ENCODE data around the gene ZNF540. TPM values are rescaled to one million over a fixed set of nuclear protein-coding genes. Genes with fewer than 3 reads are reported as not detected.
A peak's percentile ranks its signal among the peaks of the same experiment; 100 is the strongest.

ZNF540 gene
- total and polyA plus RNA-seq, 9 of the 15 experiments (the other 6 are each of a cell fraction or from before 2014, with no cell fraction given) = 0.20 to 0.95 (median 0.44) TPM

- ATAC-seq (no peak), DNase-seq (ENCODE audit: extremely low read depth in 1 of 4, low spot score in 3 of 4) (peak in 2 of 4 experiments; percentile 6 to 11), FAIRE-seq (no peak)
- peaks cover 3 to 15% of the 10 kb centered on the region in 2 experiments; a peak in 2 of 5 replicates for H3K4me1 ChIP-seq (replicated peaks in 1 of 2; ENCODE audit: control insufficient read depth in 2 of 2, insufficient read depth in 2 of 2, low read length in 2 of 2)
- in situ Hi-C loops (cut with MboI) = no loop called here
- POLR2A ChIA-PET = no interaction called here
- no peaks in the 10 kb centered on the region for H3K36me3 ChIP-seq (ENCODE audit: control insufficient read depth, insufficient read depth, low read length)
- H3K4me2 ChIP-seq (ENCODE audit: insufficient read depth, low read length) = peak overlapping the region; percentile 91
- 1% methylated on average over 5 of the region's 5 CpGs for WGBS (ENCODE audit: insufficient coverage, low coverage, missing lambda C conversion rate)
- H3K9me1 ChIP-seq (ENCODE audit: control insufficient read depth, insufficient read depth, low read length) = no peaks in the 10 kb centered on the region
- intact Hi-C loops (cut with micrococcal nuclease) = no loop called here
- H3K79me2 ChIP-seq (ENCODE audit: control insufficient read depth, insufficient read depth, low read length) = peaks cover 26% of the 10 kb centered on the region
- peak overlapping the region; percentile 82; the same call in 2 of the 3 replicates for H3K27ac ChIP-seq (ENCODE audit: extremely low read depth, low read depth, low read length)
- CTCF ChIA-PET (ENCODE audit: low intra/inter-chr PET ratio) = no interaction called here
- TSS peak; percentile 64 for BruUV-seq (replicated peaks)
- H3K9ac ChIP-seq (ENCODE audit: insufficient read depth in 1 of 2, low read depth in 2 of 2, low read length in 2 of 2) = peak overlapping the region in 1 of 2 experiments; percentile 72; a peak in 2 of 4 replicates
- H3K4me3 ChIP-seq = peak overlapping the region; percentile 75
- H3K27me3 ChIP-seq (ENCODE audit: control insufficient read depth in 2 of 2, insufficient read depth in 2 of 2, low read length in 2 of 2) = no peaks in the 10 kb centered on the region
- peak overlapping the region; percentile 98 for H2AFZ ChIP-seq (ENCODE audit: low read depth, low read length)
- no peaks in the 10 kb centered on the region for H4K20me1 ChIP-seq (replicated peaks; ENCODE audit: control insufficient read depth, insufficient read depth, low read length)
- no peaks in the 10 kb centered on the region; the same call in 1 of the 2 replicates for H3K9me3 ChIP-seq (replicated peaks; ENCODE audit: control insufficient read depth, insufficient read depth, low read depth, low read length)
- TF ChIP-seq MAX (CRISPR knock-in tag; IDR thresholded peaks at IDR 0.05) = no peak
- TF ChIP-seq KDM1A (IDR thresholded peaks at IDR 0.05) = peak; percentile 81 to 84
- no peak for TF ChIP-seq ZNF785 (CRISPR knock-in tag; IDR thresholded peaks at IDR 0.05)
- TF ChIP-seq ESRRA (IDR thresholded peaks at IDR 0.05; ENCODE audit: borderline replicate concordance, low read depth) = no peak
- no peak for TF ChIP-seq SPI1 (IDR thresholded peaks at IDR 0.05; ENCODE audit: borderline replicate concordance, low read depth, low read length)
- TF ChIP-seq SMAD4 (CRISPR knock-in tag; conservative IDR thresholded peaks at IDR 0.05) = no peak
- no peak for TF ChIP-seq ZNF75A (CRISPR knock-in tag; IDR thresholded peaks at IDR 0.05)
- TF ChIP-seq CREB1 (IDR thresholded peaks at IDR 0.05) = no peak
- no peak for TF ChIP-seq CREB1 (CRISPR knock-in tag; IDR thresholded peaks at IDR 0.05)
- 0 out of 4 replicates have a peak, but pooled peaks of 1 of the 2 experiments have one; percentile 17 for TF ChIP-seq HDAC1 (IDR thresholded peaks at IDR 0.05)
- no peak for TF ChIP-seq KLF1 (tag; IDR thresholded peaks at IDR 0.05)
- no peak for TF ChIP-seq MBD2 (IDR thresholded peaks at IDR 0.05; ENCODE audit: borderline replicate concordance, low read depth)
- TF ChIP-seq HNRNPH1 (optimal IDR thresholded peaks at IDR 0.05; ENCODE audit: low read depth, low read length) = no peak
- no peak for TF ChIP-seq NRF1 (conservative IDR thresholded peaks at IDR 0.05 in 1 of 2, IDR thresholded peaks at IDR 0.05 in 1 of 2)
- no peak for TF ChIP-seq XRCC3 (IDR thresholded peaks at IDR 0.05)
- no peak for TF ChIP-seq PHB2 (IDR thresholded peaks at IDR 0.05; ENCODE audit: low read depth)
- TF ChIP-seq THAP7 (CRISPR knock-in tag; IDR thresholded peaks at IDR 0.05) = no peak
Measured at GRCh38 chr19:37654118-37654517, 59.4 kb downstream of the ZNF540 start.

All from K562 (cell line).